KMS-11 (cell line): ENCODE measurements around the gene ADAMTSL2.

Experiments
- H2AFZ ChIP-seq: fragments of 200-600 bp; sonication (generic); 2 replicates; pipeline ENCODE4 v1.6.1; 2016; ENCODE audit warnings: antibody characterized with exemption, mixed run types, low read depth
- H3K27ac ChIP-seq: fragments of 200-600 bp; sonication (generic); 2 replicates; pipeline ENCODE4 v1.6.1; 2016; ENCODE audit warnings: mild to moderate bottlenecking, mixed run types
- H3K27me3 ChIP-seq: fragments of 200-600 bp; sonication (generic); 2 replicates; pipeline ENCODE4 v1.6.1; 2017; ENCODE audit warnings: mild to moderate bottlenecking, low read depth, mixed run types, moderate library complexity; ENCODE audit not compliant: insufficient read depth
- H3K36me3 ChIP-seq: fragments of 200-600 bp; sonication (generic); 2 replicates; pipeline ENCODE4 v1.6.1; 2017; ENCODE audit warnings: mild to moderate bottlenecking, mixed run types; ENCODE audit not compliant: insufficient read depth
- H3K4me1 ChIP-seq: fragments of 200-600 bp; sonication (generic); 2 replicates; pipeline ENCODE4 v1.6.1; 2016; ENCODE audit warnings: mild to moderate bottlenecking, low read depth, mixed run types; ENCODE audit not compliant: poor library complexity, severe bottlenecking
- H3K4me2 ChIP-seq: fragments of 200-600 bp; sonication (generic); 2 replicates; pipeline ENCODE4 v1.7.0; 2016; ENCODE audit warnings: mild to moderate bottlenecking, mixed run types
- H3K4me3 ChIP-seq: fragments of 200-600 bp; sonication (generic); IDR thresholded peaks from 2 replicates; pipeline ENCODE4 v1.6.1; 2017; ENCODE audit warnings: low read depth, low read length, mixed read lengths; ENCODE audit not compliant: insufficient read depth
- H3K79me2 ChIP-seq: fragments of 200-600 bp; sonication (generic); 2 replicates; pipeline ENCODE4 v1.6.1; 2016; ENCODE audit warnings: low read depth, mixed run types; ENCODE audit not compliant: insufficient read depth
- H3K9ac ChIP-seq: fragments of 200-600 bp; sonication (generic); 2 replicates; pipeline ENCODE4 v1.6.1; 2016; ENCODE audit warnings: mild to moderate bottlenecking, mixed run types
- H4K20me1 ChIP-seq: fragments of 200-600 bp; sonication (generic); 2 replicates; pipeline ENCODE4 v1.6.1; 2016; ENCODE audit warnings: mild to moderate bottlenecking, mixed run types; ENCODE audit not compliant: insufficient read depth
- CTCF ChIP-seq: fragments of 200-600 bp; sonication (generic); conservative IDR thresholded peaks from 2 replicates; pipeline ENCODE4 v1.6.1; 2017; ENCODE audit warnings: low read depth, mild to moderate bottlenecking, antibody characterized with exemption, low read length, moderate library complexity, mixed read lengths

Gene ADAMTSL2

GRCh38 chr9:133520121-133520835 is 14.2 kb upstream of the ADAMTSL2 start:
- no peaks in the 10 kb centered on the region for H3K36me3 ChIP-seq
- TF ChIP-seq CTCF, result no peak
- no peak overlapping the region for H3K4me3 ChIP-seq
- no peaks in the 10 kb centered on the region for H4K20me1 ChIP-seq
- H3K4me1 ChIP-seq, result no peaks in the 10 kb centered on the region
- peaks cover 87% of the 10 kb centered on the region for H3K27me3 ChIP-seq
- H3K27ac ChIP-seq, result no peak overlapping the region
- no peak overlapping the region for H2AFZ ChIP-seq
- H3K9ac ChIP-seq, result no peak overlapping the region
- H3K4me2 ChIP-seq, result no peak overlapping the region
- no peaks in the 10 kb centered on the region for H3K79me2 ChIP-seq

GRCh38 chr9:133521122-133522072 is 13.1 kb upstream of the ADAMTSL2 start:
- Histone ChIP-seq H3K36me3 (no peaks in the 10 kb centered on the region), H3K4me2 (no peak overlapping the region), H3K27me3 (peaks cover 87% of the 10 kb centered on the region), H3K79me2 (no peaks in the 10 kb centered on the region), H4K20me1 (no peaks in the 10 kb centered on the region), H3K9ac (no peak overlapping the region), H3K4me3 (no peak overlapping the region), H3K4me1 (no peaks in the 10 kb centered on the region), H2AFZ (no peak overlapping the region), H3K27ac (no peak overlapping the region)
- no peak for TF ChIP-seq CTCF

GRCh38 chr9:133522073-133522910 is 12.2 kb upstream of the ADAMTSL2 start:
- Histone ChIP-seq H3K4me1 (no peaks in the 10 kb centered on the region), H3K4me2 (no peak overlapping the region)
- no peak for TF ChIP-seq CTCF

GRCh38 chr9:133523106-133523505 is 11.4 kb upstream of the ADAMTSL2 start:
- Histone ChIP-seq H3K4me3 (no peak overlapping the region), H3K4me2 (no peak overlapping the region), H3K9ac (no peak overlapping the region), H3K27ac (no peak overlapping the region), H3K36me3 (no peaks in the 10 kb centered on the region), H2AFZ (no peak overlapping the region), H3K79me2 (no peaks in the 10 kb centered on the region), H3K27me3 (peaks cover 90% of the 10 kb centered on the region), H4K20me1 (no peaks in the 10 kb centered on the region), H3K4me1 (no peaks in the 10 kb centered on the region)
- no peak for TF ChIP-seq CTCF

More at GRCh38 chr9:133522073-133522910, 12.2 kb upstream of the ADAMTSL2 start:
- Histone ChIP-seq H3K79me2 (no peaks in the 10 kb centered on the region), H2AFZ (no peak overlapping the region), H4K20me1 (no peaks in the 10 kb centered on the region), H3K9ac (no peak overlapping the region), H3K27ac (no peak overlapping the region), H3K36me3 (no peaks in the 10 kb centered on the region), H3K4me3 (no peak overlapping the region), H3K27me3 (peaks cover 86% of the 10 kb centered on the region)
